HL-60 (cell line): ENCODE results near the gene HOXA2.

Source experiments
- DNase-seq, 2 experiments: peaks; one replicate each; pipeline ENCODE4 v3.0.0-alpha.2; 2010 to 2020; ENCODE audit warnings: low read depth in 1 of 2, low spot score in 1 of 2
- H3K27ac ChIP-seq: fragments of 250-450 bp; sonication (Bioruptor Pico); replicated peaks from 2 replicates; pipeline ENCODE4 v1.5.1; 2020; ENCODE audit warnings: mild to moderate bottlenecking, moderate library complexity
- H3K27me3 ChIP-seq: fragments of 250-450 bp; sonication (Bioruptor Pico); 2 replicates; pipeline ENCODE4 v1.5.1; 2021; ENCODE audit warnings: mild to moderate bottlenecking, moderate library complexity; ENCODE audit not compliant: insufficient read depth, poor library complexity, severe bottlenecking
- H3K4me3 ChIP-seq: replicated peaks from 2 replicates; pipeline ENCODE4 v1.5.1; 2011; ENCODE audit warnings: mild to moderate bottlenecking, control low read depth, low read length; ENCODE audit not compliant: insufficient read depth
- CTCF ChIP-seq: IDR thresholded peaks from one replicate; pipeline ENCODE4 v1.5.1; 2011; ENCODE audit warnings: low read length, control low read depth, inconsistent platforms; ENCODE audit not compliant: insufficient read depth
- GABPA ChIP-seq: IDR thresholded peaks from 2 replicates; pipeline ENCODE4 v1.6.1; 2012; ENCODE audit warnings: low read depth
- POLR2AphosphoS5 ChIP-seq: IDR thresholded peaks from 2 replicates; pipeline ENCODE4 v1.6.1; 2012; ENCODE audit warnings: low read depth
- SPI1 ChIP-seq: IDR thresholded peaks from 2 replicates; pipeline ENCODE4 v1.6.1; 2012; ENCODE audit warnings: low read depth, mild to moderate bottlenecking, borderline replicate concordance
- TF ChIP-seq, protein P1 (sequence below): IDR thresholded peaks from 2 replicates; pipeline ENCODE4 v1.6.1; 2012; ENCODE audit warnings: low read depth; ENCODE audit not compliant: insufficient replicate concordance

HOXA2 gene

GRCh38 chr7:27125986-27126394, 23.5 kb upstream of the HOXA2 start:
- TF ChIP-seq GABPA (no peak), CTCF (no peak), POLR2AphosphoS5 (no peak), SPI1 (no peak)
- TF ChIP-seq, protein P1, sequence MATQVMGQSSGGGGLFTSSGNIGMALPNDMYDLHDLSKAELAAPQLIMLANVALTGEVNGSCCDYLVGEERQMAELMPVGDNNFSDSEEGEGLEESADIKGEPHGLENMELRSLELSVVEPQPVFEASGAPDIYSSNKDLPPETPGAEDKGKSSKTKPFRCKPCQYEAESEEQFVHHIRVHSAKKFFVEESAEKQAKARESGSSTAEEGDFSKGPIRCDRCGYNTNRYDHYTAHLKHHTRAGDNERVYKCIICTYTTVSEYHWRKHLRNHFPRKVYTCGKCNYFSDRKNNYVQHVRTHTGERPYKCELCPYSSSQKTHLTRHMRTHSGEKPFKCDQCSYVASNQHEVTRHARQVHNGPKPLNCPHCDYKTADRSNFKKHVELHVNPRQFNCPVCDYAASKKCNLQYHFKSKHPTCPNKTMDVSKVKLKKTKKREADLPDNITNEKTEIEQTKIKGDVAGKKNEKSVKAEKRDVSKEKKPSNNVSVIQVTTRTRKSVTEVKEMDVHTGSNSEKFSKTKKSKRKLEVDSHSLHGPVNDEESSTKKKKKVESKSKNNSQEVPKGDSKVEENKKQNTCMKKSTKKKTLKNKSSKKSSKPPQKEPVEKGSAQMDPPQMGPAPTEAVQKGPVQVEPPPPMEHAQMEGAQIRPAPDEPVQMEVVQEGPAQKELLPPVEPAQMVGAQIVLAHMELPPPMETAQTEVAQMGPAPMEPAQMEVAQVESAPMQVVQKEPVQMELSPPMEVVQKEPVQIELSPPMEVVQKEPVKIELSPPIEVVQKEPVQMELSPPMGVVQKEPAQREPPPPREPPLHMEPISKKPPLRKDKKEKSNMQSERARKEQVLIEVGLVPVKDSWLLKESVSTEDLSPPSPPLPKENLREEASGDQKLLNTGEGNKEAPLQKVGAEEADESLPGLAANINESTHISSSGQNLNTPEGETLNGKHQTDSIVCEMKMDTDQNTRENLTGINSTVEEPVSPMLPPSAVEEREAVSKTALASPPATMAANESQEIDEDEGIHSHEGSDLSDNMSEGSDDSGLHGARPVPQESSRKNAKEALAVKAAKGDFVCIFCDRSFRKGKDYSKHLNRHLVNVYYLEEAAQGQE: no peak
- no peak overlapping the region for H3K27ac ChIP-seq
- DNase-seq: no peak
- peaks cover 4% of the 10 kb centered on the region for H3K27me3 ChIP-seq
- H3K4me3 ChIP-seq: no peak overlapping the region

DNA sequence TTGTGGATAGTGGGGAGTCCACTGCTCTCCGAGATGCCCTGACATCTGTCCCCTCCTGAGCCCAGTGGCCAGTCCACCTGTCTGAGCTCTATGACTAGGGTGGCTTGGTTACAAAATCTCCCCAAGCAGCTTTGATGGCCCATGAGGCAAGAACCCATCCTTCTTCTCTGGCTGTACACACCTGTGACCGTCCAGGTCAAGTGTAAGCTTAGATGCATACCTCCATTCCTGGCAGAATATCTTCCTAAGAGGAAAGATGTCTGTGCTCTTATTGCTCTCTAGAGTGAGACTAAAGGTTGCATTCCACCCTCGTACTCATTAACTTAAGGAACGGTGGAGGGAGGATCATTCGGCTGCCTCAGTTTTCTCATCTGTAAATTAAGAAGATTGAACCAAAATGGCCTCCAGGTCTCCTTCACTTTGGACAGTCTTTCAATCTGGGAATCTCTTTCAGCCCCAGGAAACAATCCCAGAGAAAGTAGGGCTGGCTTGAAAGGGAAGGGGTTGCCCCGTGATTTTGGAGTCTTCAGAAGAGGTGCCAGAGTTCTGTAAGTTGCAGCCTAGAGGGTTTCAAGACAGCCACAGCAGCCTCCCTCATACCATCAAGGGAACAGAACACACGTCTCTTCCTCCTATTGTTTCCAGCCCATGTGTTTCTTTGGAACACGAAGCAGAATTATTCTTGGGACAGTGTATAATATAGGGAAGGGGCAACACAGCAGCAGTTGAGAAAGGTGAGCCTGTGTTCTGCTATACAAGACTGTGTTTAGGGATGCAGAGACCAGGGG, 22.6 kb upstream of the HOXA2 start:
- no peak for DNase-seq
- Histone ChIP-seq H3K27ac (no peak overlapping the region), H3K27me3 (peaks cover 4% of the 10 kb centered on the region), H3K4me3 (no peak overlapping the region)
- TF ChIP-seq CTCF (no peak), POLR2AphosphoS5 (no peak), SPI1 (no peak), GABPA (no peak)
- TF ChIP-seq, protein P1: no peak

GRCh38 chr7:27124096-27124901, 21.8 kb upstream of the HOXA2 start:
- TF ChIP-seq POLR2AphosphoS5 (no peak), GABPA (no peak), SPI1 (no peak), CTCF (no peak)
- TF ChIP-seq, protein P1: no peak
- DNase-seq: no peak
- Histone ChIP-seq H3K4me3 (no peak overlapping the region), H3K27ac (no peak overlapping the region), H3K27me3 (peaks cover 4% of the 10 kb centered on the region)
